HepG2 (cell line): Measurements from ENCODE around the gene ACOXL. TPM values are rescaled to one million over a fixed set of nuclear protein-coding genes. Genes with fewer than 3 reads are reported as not detected.

Experiments used
- ATF6 ChIP-seq: sonication (generic); formaldehyde crosslinking; conservative IDR thresholded peaks from 2 replicates; pipeline ENCODE4 v1.4.0; 2020; ENCODE audit warnings: missing genetic modification reagents
- LBX2 ChIP-seq: sonication (generic); formaldehyde crosslinking; IDR thresholded peaks from 2 replicates; pipeline ENCODE4 v1.5.0; 2020; ENCODE audit warnings: missing genetic modification reagents, mild to moderate bottlenecking, borderline replicate concordance
- MBNL3 ChIP-seq: fragments of 250-450 bp; sonication (Bioruptor Pico); conservative IDR thresholded peaks from 2 replicates; pipeline ENCODE4 v1.8.0; 2022; ENCODE audit warnings: mild to moderate bottlenecking, inconsistent platforms
- MEF2D ChIP-seq: sonication (generic); formaldehyde crosslinking; IDR thresholded peaks from 2 replicates; pipeline ENCODE4 v1.5.1; 2020; ENCODE audit warnings: mild to moderate bottlenecking, missing genetic modification reagents
- MYPOP ChIP-seq: sonication (generic); formaldehyde crosslinking; IDR thresholded peaks from 2 replicates; pipeline ENCODE4 v1.8.1; 2023; ENCODE audit warnings: mild to moderate bottlenecking, moderate library complexity, missing genetic modification reagents
- NPAS2 ChIP-seq: sonication (generic); formaldehyde crosslinking; IDR thresholded peaks from 2 replicates; pipeline ENCODE4 v1.8.0; 2022; ENCODE audit warnings: mild to moderate bottlenecking, missing genetic modification reagents, borderline replicate concordance
- SMARCC2 ChIP-seq: fragments of 450-650 bp; IDR thresholded peaks from 2 replicates; pipeline ENCODE4 v1.6.1; 2017; ENCODE audit warnings: antibody characterized with exemption, mild to moderate bottlenecking
- TRAFD1 ChIP-seq: sonication (generic); formaldehyde crosslinking; IDR thresholded peaks from 2 replicates; pipeline ENCODE4 v1.5.1; 2020; ENCODE audit warnings: missing genetic modification reagents, mild to moderate bottlenecking, borderline replicate concordance
- ZBED4 ChIP-seq: sonication (generic); formaldehyde crosslinking; IDR thresholded peaks from 2 replicates; pipeline ENCODE4 v1.4.0; 2020; ENCODE audit warnings: missing genetic modification reagents, borderline replicate concordance
- ZGPAT ChIP-seq: IDR thresholded peaks from 2 replicates; pipeline ENCODE4 v1.6.1; 2016; ENCODE audit warnings: mild to moderate bottlenecking
- ZNF775 ChIP-seq: sonication (generic); formaldehyde crosslinking; IDR thresholded peaks from 2 replicates; pipeline ENCODE4 v1.4.0; 2020; ENCODE audit warnings: missing genetic modification reagents, mild to moderate bottlenecking, moderate library complexity, borderline replicate concordance
- ZSCAN22 ChIP-seq: sonication (generic); formaldehyde crosslinking; IDR thresholded peaks from 2 replicates; pipeline ENCODE4 v1.4.0; 2020; ENCODE audit warnings: mild to moderate bottlenecking, missing genetic modification reagents
- polyA plus RNA-seq, 8 experiments: library from polyadenylated mRNA; depleted of rRNA in 3 of 8; stranded (reverse) in 7 of 8; unstranded in 1 of 8; fragments of >200 nt; fragmentation: Illumina TruSeq in 4 of 8; extraction: Trizol in 4 of 8; gene quantifications; 2 replicates each; pipeline versions ENCODE4 v1.2.1 to v1.2.3, GENCODE V29; 2011 to 2016; ENCODE audit warnings: low read depth in 4 of 8, missing spikeins in 1 of 8, mixed read lengths in 1 of 8; ENCODE audit not compliant: insufficient read depth in 1 of 8
- total RNA-seq, 5 experiments: library from RNA; depleted of rRNA; stranded (reverse); fragments of >200 nt; fragmentation: Illumina TruSeq; extraction: Trizol; gene quantifications; 2 replicates each; pipeline ENCODE4 v1.2.3, GENCODE V29; 2016; ENCODE audit warnings: low read depth in 1 of 5

The ACOXL gene
- total and polyA plus RNA-seq, 2 of the 13 experiments (the other 11 are each of a cell fraction or from before 2014, with no cell fraction given), result not detected

- TF ChIP-seq ZBED4 (no peak), ZSCAN22 (CRISPR knock-in tag) (no peak), ATF6 (CRISPR knock-in tag) (no peak), ZGPAT (CRISPR knock-in tag) (no peak), MYPOP (CRISPR knock-in tag) (no peak), SMARCC2 (no peak), TRAFD1 (CRISPR knock-in tag) (no peak), MBNL3 (no peak), ZNF775 (CRISPR knock-in tag) (no peak), NPAS2 (CRISPR knock-in tag) (no peak), MEF2D (CRISPR knock-in tag) (no peak), LBX2 (CRISPR knock-in tag) (no peak)
These were observed 119.2 kb downstream of the ACOXL start (continued) for GRCh38 chr2:110851531-110851930.
